ENCODE data around the gene ADCY2.

The ADCY2 gene

DNA sequence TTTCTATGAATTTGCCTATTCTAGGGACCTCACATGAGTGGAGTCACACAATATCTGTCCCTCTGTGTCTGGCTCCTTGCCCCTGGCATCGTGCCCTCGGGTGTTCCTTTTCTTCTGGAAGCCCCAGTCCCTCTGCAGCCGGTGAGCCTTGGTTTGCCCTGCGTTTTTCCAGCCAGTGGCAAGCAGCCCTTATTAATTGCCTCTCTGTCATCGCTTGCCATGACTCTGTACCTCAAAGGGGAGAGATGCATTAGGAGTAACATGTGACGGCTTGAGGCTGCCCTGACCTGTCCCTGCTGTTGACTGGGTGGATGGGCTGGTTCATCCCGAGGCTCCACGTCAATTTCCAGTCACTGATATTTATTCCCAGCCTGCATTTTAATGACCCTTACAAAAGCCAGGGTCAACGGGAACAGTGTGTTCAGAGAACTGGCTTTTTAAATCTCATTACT lies 367.7 kb downstream of the ADCY2 start:
- no peak for DNase-seq (ENCODE audit: low read depth)
- H3K4me3 ChIP-seq (ENCODE audit: low read length): no peak overlapping the region
- TF ChIP-seq, protein P1, sequence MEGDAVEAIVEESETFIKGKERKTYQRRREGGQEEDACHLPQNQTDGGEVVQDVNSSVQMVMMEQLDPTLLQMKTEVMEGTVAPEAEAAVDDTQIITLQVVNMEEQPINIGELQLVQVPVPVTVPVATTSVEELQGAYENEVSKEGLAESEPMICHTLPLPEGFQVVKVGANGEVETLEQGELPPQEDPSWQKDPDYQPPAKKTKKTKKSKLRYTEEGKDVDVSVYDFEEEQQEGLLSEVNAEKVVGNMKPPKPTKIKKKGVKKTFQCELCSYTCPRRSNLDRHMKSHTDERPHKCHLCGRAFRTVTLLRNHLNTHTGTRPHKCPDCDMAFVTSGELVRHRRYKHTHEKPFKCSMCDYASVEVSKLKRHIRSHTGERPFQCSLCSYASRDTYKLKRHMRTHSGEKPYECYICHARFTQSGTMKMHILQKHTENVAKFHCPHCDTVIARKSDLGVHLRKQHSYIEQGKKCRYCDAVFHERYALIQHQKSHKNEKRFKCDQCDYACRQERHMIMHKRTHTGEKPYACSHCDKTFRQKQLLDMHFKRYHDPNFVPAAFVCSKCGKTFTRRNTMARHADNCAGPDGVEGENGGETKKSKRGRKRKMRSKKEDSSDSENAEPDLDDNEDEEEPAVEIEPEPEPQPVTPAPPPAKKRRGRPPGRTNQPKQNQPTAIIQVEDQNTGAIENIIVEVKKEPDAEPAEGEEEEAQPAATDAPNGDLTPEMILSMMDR (IDR thresholded peaks at IDR 0.05; ENCODE audit: insufficient read depth, low read depth, low read length, missing control alignments): no peak

GRCh38 chr5:7764452-7764851 lies 368.5 kb downstream of the ADCY2 start:
- TF ChIP-seq, protein P1 (IDR thresholded peaks at IDR 0.05; ENCODE audit: insufficient read depth, low read depth, low read length, missing control alignments): no peak
- no peak overlapping the region for H3K4me3 ChIP-seq (ENCODE audit: low read length)
- no peak for DNase-seq (ENCODE audit: low read depth)

DNA sequence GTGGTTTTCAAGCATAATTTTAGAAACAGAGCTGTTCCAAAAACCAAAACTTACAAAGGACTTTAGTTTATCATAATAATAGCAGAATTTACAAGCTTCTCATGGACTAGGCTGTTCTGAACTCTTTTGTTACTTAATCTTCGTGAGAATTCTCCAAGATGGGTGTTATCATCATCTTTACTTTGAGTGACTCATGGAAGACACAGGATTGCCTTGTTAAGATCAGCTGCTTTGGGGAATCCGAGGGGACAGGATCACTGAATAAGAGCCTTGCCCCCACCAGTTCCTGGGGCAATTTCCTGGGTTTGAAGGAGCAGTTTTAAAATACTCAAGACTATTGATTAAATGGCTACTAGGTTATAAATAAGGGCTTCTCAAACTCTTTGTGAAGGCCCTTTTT lies 374.5 kb downstream of the ADCY2 start:
- TF ChIP-seq, protein P1 (IDR thresholded peaks at IDR 0.05; ENCODE audit: insufficient read depth, low read depth, low read length, missing control alignments): no peak

GRCh38 chr5:7772141-7772540 lies 376.2 kb downstream of the ADCY2 start:
- TF ChIP-seq, protein P1 (IDR thresholded peaks at IDR 0.05; ENCODE audit: insufficient read depth, low read depth, low read length, missing control alignments): no peak

More for the DNA sequence above, 374.5 kb downstream of the ADCY2 start:
- no peak overlapping the region for H3K4me3 ChIP-seq (ENCODE audit: low read length)
- DNase-seq (ENCODE audit: low read depth): no peak

DNA sequence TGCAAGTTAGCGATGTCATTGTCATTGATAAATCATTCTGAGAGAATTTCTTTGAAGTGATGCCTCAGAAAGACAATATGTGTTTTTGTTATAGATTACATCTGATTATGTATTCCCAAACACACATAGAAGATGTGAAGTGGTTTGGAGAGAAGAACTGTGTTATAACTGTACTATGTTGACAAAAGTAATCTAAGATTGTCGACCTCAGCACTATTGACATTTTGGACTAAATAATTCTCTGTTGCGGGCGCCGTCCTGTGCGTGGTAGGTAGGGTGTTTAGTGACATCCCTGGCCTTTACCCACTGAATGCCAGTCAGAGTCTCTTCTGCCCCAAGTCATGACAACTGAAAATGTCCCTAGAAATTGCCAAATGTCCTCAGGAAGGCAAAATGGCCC lies 377.2 kb downstream of the ADCY2 start:
- TF ChIP-seq, protein P1 (IDR thresholded peaks at IDR 0.05; ENCODE audit: insufficient read depth, low read depth, low read length, missing control alignments): no peak
- no peak for DNase-seq (ENCODE audit: low read depth)
- no peak overlapping the region for H3K4me3 ChIP-seq (ENCODE audit: low read length)

More at GRCh38 chr5:7772141-7772540, 376.2 kb downstream of the ADCY2 start:
- no peak overlapping the region for H3K4me3 ChIP-seq (ENCODE audit: low read length)
- DNase-seq (ENCODE audit: low read depth): no peak

DNA sequence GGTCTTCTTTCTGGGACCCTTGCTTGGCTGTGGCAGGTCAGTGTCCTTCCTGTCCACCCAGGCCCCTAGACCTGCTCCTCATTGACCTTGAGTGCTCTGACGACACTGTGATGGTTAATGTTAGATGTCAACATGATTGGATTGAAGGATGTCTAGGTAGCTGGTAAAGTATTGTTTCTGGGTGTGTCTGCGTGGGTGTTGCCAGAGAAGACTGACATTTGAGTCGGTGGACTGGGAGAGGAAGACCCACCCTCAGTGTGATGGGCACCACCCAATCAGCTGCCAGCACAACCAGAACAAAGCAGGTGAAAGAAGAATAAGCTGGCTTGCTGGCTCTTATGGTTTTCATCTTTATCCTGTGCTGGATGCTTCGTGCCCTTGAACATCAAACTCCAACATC lies 380.5 kb downstream of the ADCY2 start:
- no peak overlapping the region for H3K4me3 ChIP-seq (ENCODE audit: low read length)
- TF ChIP-seq, protein P1 (IDR thresholded peaks at IDR 0.05; ENCODE audit: insufficient read depth, low read depth, low read length, missing control alignments): no peak
- DNase-seq (ENCODE audit: low read depth): no peak

Data from epithelial cell of esophagus (primary cell).